PC-9 (cell line): ENCODE measurements around the gene HECTD1. TPM values are rescaled to one million over a fixed set of nuclear protein-coding genes. Genes with fewer than 3 reads are reported as not detected.
A peak's percentile ranks its signal among the peaks of the same experiment; 100 is the strongest.

ENCODE experiments used
- BruUV-seq: library from RNA; stranded (reverse); fragments of 400-500 nt; replicated peaks from 2 replicates; lab custom pipeline; 2021; lab: Mats Ljungman, UMichigan
- CTCF ChIA-PET: fragments of 300-600 bp; sonication (Branson Sonifier 250); formaldehyde crosslinking; loops from one replicate; lab custom pipeline; 2022; ENCODE audit warnings: antibody characterized with exemption; lab: Charles Lee
- POLR2A ChIA-PET: fragments of 300-600 bp; sonication (Branson Sonifier 250); formaldehyde crosslinking; loops from one replicate; lab custom pipeline; 2022; ENCODE audit warnings: antibody characterized with exemption; ENCODE audit not compliant: unreplicated experiment; lab: Charles Lee
- DNase-seq, 2 experiments: peaks; one replicate each; pipeline versions ENCODE4 v3.0.0 to v3.0.0-alpha.2; 2015 to 2022; ENCODE audit warnings: mixed read lengths in 1 of 2
- H2AFZ ChIP-seq: fragments of 200-600 bp; sonication (generic); 2 replicates; pipeline ENCODE4 v1.8.1; 2017; ENCODE audit warnings: antibody characterized with exemption
- H3F3A ChIP-seq: fragments of 200-600 bp; sonication (generic); 2 replicates; pipeline ENCODE4 v1.8.1; 2017; ENCODE audit warnings: antibody characterized with exemption, mild to moderate bottlenecking, low read depth; ENCODE audit not compliant: insufficient read depth
- H3K27ac ChIP-seq: fragments of 200-600 bp; sonication (generic); 2 replicates; pipeline ENCODE4 v1.6.1; 2016; ENCODE audit warnings: mixed run types
- H3K27me3 ChIP-seq: fragments of 200-600 bp; sonication (generic); 2 replicates; pipeline ENCODE4 v1.6.1; 2016; ENCODE audit warnings: low read depth, mixed run types; ENCODE audit not compliant: insufficient read depth
- H3K36me3 ChIP-seq: fragments of 200-600 bp; sonication (generic); 2 replicates; pipeline ENCODE4 v1.6.1; 2016; ENCODE audit warnings: low read depth, mixed run types
- H3K4me1 ChIP-seq: fragments of 200-600 bp; sonication (generic); replicated peaks from 2 replicates; pipeline ENCODE4 v1.6.1; 2016; ENCODE audit warnings: mixed run types; ENCODE audit not compliant: insufficient read depth
- H3K4me2 ChIP-seq: fragments of 200-600 bp; sonication (generic); 2 replicates; pipeline ENCODE4 v1.6.1; 2017; ENCODE audit warnings: mixed run types
- H3K4me3 ChIP-seq: fragments of 200-600 bp; sonication (generic); 2 replicates; pipeline ENCODE4 v1.6.1; 2016; ENCODE audit warnings: mixed run types
- H3K79me2 ChIP-seq: fragments of 200-600 bp; sonication (generic); 2 replicates; pipeline ENCODE4 v1.6.1; 2017; ENCODE audit warnings: low read depth, mixed run types
- H3K9me2 ChIP-seq: fragments of 200-600 bp; sonication (generic); 2 replicates; pipeline ENCODE4 v1.8.1; 2017; ENCODE audit warnings: mild to moderate bottlenecking; ENCODE audit not compliant: insufficient read depth
- H3K9me3 ChIP-seq: fragments of 200-600 bp; sonication (generic); 2 replicates; pipeline ENCODE4 v1.8.1; 2016; ENCODE audit warnings: low read depth; ENCODE audit not compliant: insufficient read depth
- H4K20me1 ChIP-seq: fragments of 200-600 bp; sonication (generic); 2 replicates; pipeline ENCODE4 v1.8.1; 2017; ENCODE audit not compliant: insufficient read depth
- CTCF ChIP-seq: fragments of 200-600 bp; sonication (generic); conservative IDR thresholded peaks from 2 replicates; pipeline ENCODE4 v1.6.1; 2017; ENCODE audit warnings: mixed run types, antibody characterized with exemption, mild to moderate bottlenecking, moderate library complexity
- EZH2 ChIP-seq: fragments of 200-600 bp; sonication (generic); IDR thresholded peaks from 2 replicates; pipeline ENCODE4 v1.8.0; 2017; ENCODE audit warnings: antibody characterized with exemption, low read depth
- intact Hi-C: fragments of 100-400 bp; cut with micrococcal nuclease; formaldehyde crosslinking; loops from one replicate; pipeline ENCODE4 v1.10.0; 2022; ENCODE audit not compliant: unreplicated experiment
- total RNA-seq: library from RNA; stranded (reverse); gene quantifications from 2 replicates; pipeline ENCODE4 v1.2.3, GENCODE V29; 2021

HECTD1 gene
- total RNA-seq, 1 experiment from 2014 or later = 93.9 TPM

- H3K4me1 ChIP-seq = peaks cover 24% of the 10 kb centered on the region
- no TSS peak for BruUV-seq
- peaks cover 3% of the 10 kb centered on the region; the same call in 1 of the 2 replicates for H3F3A ChIP-seq
- no peak overlapping the region for H3K4me2 ChIP-seq
- peaks cover 5% of the 10 kb centered on the region for H3K36me3 ChIP-seq
- H3K27me3 ChIP-seq = no peaks in the 10 kb centered on the region
- no peak for DNase-seq
- H3K9me3 ChIP-seq = no peaks in the 10 kb centered on the region
- no peak overlapping the region for H2AFZ ChIP-seq
- H4K20me1 ChIP-seq = no peaks in the 10 kb centered on the region
- intact Hi-C loops = no loop called here
- ChIA-PET POLR2A (no interaction called here), CTCF (no interaction called here)
- H3K9me2 ChIP-seq = no peaks in the 10 kb centered on the region
- H3K27ac ChIP-seq = 0 out of 2 replicates have a peak overlapping the region, but pooled peaks have one; percentile 67
- TF ChIP-seq CTCF (no peak), EZH2 (no peak)
- H3K4me3 ChIP-seq = no peak overlapping the region
- H3K79me2 ChIP-seq = peaks cover 7% of the 10 kb centered on the region; the same call in 1 of the 2 replicates
Measured at GRCh38 chr14:31167032-31167431, 40.6 kb downstream of the HECTD1 start.

- H3K4me2 ChIP-seq = peak overlapping the region; percentile 56; the same call in 1 of the 2 replicates
Measured at GRCh38 chr14:31166271-31166561, 41.4 kb downstream of the HECTD1 start.

GRCh38 chr14:31164115-31164514, 43.5 kb downstream of the HECTD1 start:
- H3K36me3 ChIP-seq = peaks cover 5% of the 10 kb centered on the region

More at GRCh38 chr14:31166271-31166561, 41.4 kb downstream of the HECTD1 start:
- Histone ChIP-seq H3K4me3 (no peak overlapping the region), H3K79me2 (peaks cover 7% of the 10 kb centered on the region; the same call in 1 of the 2 replicates), H3K4me1 (peaks cover 24% of the 10 kb centered on the region), H4K20me1 (no peaks in the 10 kb centered on the region), H3K36me3 (peaks cover 5% of the 10 kb centered on the region), H3K9me2 (no peaks in the 10 kb centered on the region), H3K9me3 (no peaks in the 10 kb centered on the region), H3F3A (peaks cover 3% of the 10 kb centered on the region; the same call in 1 of the 2 replicates), H2AFZ (no peak overlapping the region), H3K27me3 (no peaks in the 10 kb centered on the region), H3K27ac (peak overlapping the region; percentile 67)
- CTCF ChIA-PET = interaction anchor here (0.7 kb wide), 1 partner anchor 283 kb away, joined by 6 read pairs; no protein-coding TSS in a partner anchor
- DNase-seq = no peak
- no peak for TF ChIP-seq CTCF
- no peak for TF ChIP-seq EZH2
- POLR2A ChIA-PET = interaction anchor here (0.6 kb wide), 1 partner anchor 77 kb away, joined by 12 read pairs; no protein-coding TSS in a partner anchor
- no TSS peak for BruUV-seq
- intact Hi-C loops = no loop called here

More at GRCh38 chr14:31164115-31164514, 43.5 kb downstream of the HECTD1 start:
- H3K4me3 ChIP-seq = no peak overlapping the region
- H3K4me1 ChIP-seq = peaks cover 24% of the 10 kb centered on the region
- no peaks in the 10 kb centered on the region for H3K27me3 ChIP-seq
- no peaks in the 10 kb centered on the region for H4K20me1 ChIP-seq
- no peak for DNase-seq
- H3K9me2 ChIP-seq = no peaks in the 10 kb centered on the region
- ChIA-PET CTCF (interaction anchor here (0.6 kb wide), 1 partner anchor 73 kb away, joined by 5 read pairs; no protein-coding TSS in a partner anchor), POLR2A (no interaction called here)
- intact Hi-C loops = no loop called here
- peaks cover 3% of the 10 kb centered on the region; the same call in 1 of the 2 replicates for H3F3A ChIP-seq
- no peak for TF ChIP-seq CTCF
- no peak for TF ChIP-seq EZH2
- H3K79me2 ChIP-seq = peaks cover 7% of the 10 kb centered on the region; the same call in 1 of the 2 replicates
- no TSS peak for BruUV-seq
- H3K9me3 ChIP-seq = no peaks in the 10 kb centered on the region
- no peak overlapping the region for H2AFZ ChIP-seq
- H3K27ac ChIP-seq = 0 out of 2 replicates have a peak overlapping the region, but pooled peaks have one; percentile 9
- no peak overlapping the region for H3K4me2 ChIP-seq
